HCT116 (cell line): ENCODE results near the gene B4GALNT4. TPM values are rescaled to one million over a fixed set of nuclear protein-coding genes. Genes with fewer than 3 reads are reported as not detected.
A peak's percentile ranks its signal among the peaks of the same experiment; 100 is the strongest.
"Not testable (repeated sequence)": the region's sequence is repeated elsewhere in the genome, so short reads cannot be mapped to it uniquely, and the experiment has no call there.

ENCODE experiments used
- ATAC-seq: fragments of 200-7000 bp; cut with Tn5 transposase; 2 replicates; pipeline ENCODE4 v1.9.1; 2020; ENCODE audit warnings: mild to moderate bottlenecking, moderate library complexity
- Bru-seq: library from RNA; stranded (reverse); fragments of 400-500 nt; gene quantifications from one replicate; lab custom pipeline; 2021; lab: Mats Ljungman, UMichigan
- BruChase-seq, 2 experiments: library from RNA; stranded (reverse); fragments of 400-500 nt; gene quantifications; one replicate each; lab custom pipeline; 2021; lab: Mats Ljungman, UMichigan
- BruUV-seq: library from RNA; stranded (reverse); fragments of 400-500 nt; replicated peaks from 2 replicates; lab custom pipeline; 2021; lab: Mats Ljungman, UMichigan
- CTCF ChIA-PET: fragments of 300-600 bp; sonication (Branson Sonifier 250); formaldehyde crosslinking; loops from one replicate; lab custom pipeline; 2021; ENCODE audit warnings: antibody characterized with exemption; lab: Charles Lee
- POLR2A ChIA-PET: fragments of 300-600, 350-600 bp; sonication (Branson Sonifier 250); formaldehyde crosslinking; loops from one replicate; lab custom pipeline; 2021; ENCODE audit warnings: antibody characterized with exemption; lab: Charles Lee
- RAD21 ChIA-PET, 2 experiments: fragments of 300-600 bp; sonication (Branson Sonifier 250); formaldehyde crosslinking; loops; one replicate each; lab custom pipeline; 2023; ENCODE audit warnings: low total read pairs in 2 of 2; ENCODE audit not compliant: uncharacterized antibody in 2 of 2, unreplicated experiment in 2 of 2, low non-redundant PET in 1 of 2; lab: Charles Lee
- DNase-seq: peaks from one replicate; pipeline ENCODE4 v3.0.0-alpha.2; 2010; ENCODE audit warnings: low read depth, low spot score
- H2AFZ ChIP-seq: fragments of 200-600 bp; shearing (Covaris generic), sonication (generic); 2 replicates; pipeline ENCODE4 v1.6.1; 2017; ENCODE audit warnings: low read depth, mixed run types, mixed read lengths, antibody characterized with exemption, low read length; ENCODE audit not compliant: poor library complexity, severe bottlenecking
- H3K27ac ChIP-seq: 2 replicates; pipeline ENCODE4 v1.5.1; 2012; ENCODE audit warnings: low read depth, low read length
- H3K27me3 ChIP-seq: fragments of 200-600 bp; sonication (generic); 2 replicates; pipeline ENCODE4 v1.6.1; 2016; ENCODE audit warnings: mixed run types, low read length, mixed read lengths; ENCODE audit not compliant: insufficient read depth
- H3K36me3 ChIP-seq, 2 experiments: fragments of 200-500 bp in 1 of 2; fragments of 200-600 bp in 1 of 2; sonication (Bioruptor generic) in 1 of 2; sonication (generic) in 1 of 2; 2 replicates each; pipeline versions ENCODE4 v1.5.1 to v1.6.1; 2014 to 2016; ENCODE audit warnings: low read length in 2 of 2, inconsistent platforms in 1 of 2, mixed read lengths in 1 of 2, mixed run types in 1 of 2; ENCODE audit not compliant: insufficient read depth in 2 of 2, control insufficient read depth in 1 of 2
- H3K4me1 ChIP-seq, 2 experiments: fragments of 200-600 bp in 1 of 2; sonication (generic) in 1 of 2; 2 replicates each; pipeline versions ENCODE4 v1.5.1 to v1.6.1; 2012 to 2017; ENCODE audit warnings: low read length in 2 of 2, inconsistent platforms in 1 of 2, mild to moderate bottlenecking in 1 of 2, mixed read lengths in 1 of 2, mixed run types in 1 of 2, moderate library complexity in 1 of 2; ENCODE audit not compliant: insufficient read depth in 2 of 2, control insufficient read depth in 1 of 2
- H3K4me2 ChIP-seq: fragments of 200-600 bp; sonication (generic); 2 replicates; pipeline ENCODE4 v1.6.1; 2017; ENCODE audit warnings: mixed run types, low read length, mixed read lengths
- H3K4me3 ChIP-seq, 2 experiments: fragments of 200-600 bp in 1 of 2; sonication (generic) in 1 of 2; replicated peaks in 1 of 2; 2 replicates each; pipeline ENCODE4 v1.5.1; 2011 to 2016; ENCODE audit warnings: low read length in 2 of 2, control low read depth in 1 of 2, low read depth in 1 of 2, mild to moderate bottlenecking in 1 of 2, mixed read lengths in 1 of 2, mixed run types in 1 of 2
- H3K79me2 ChIP-seq: fragments of 200-600 bp; sonication (generic); 2 replicates; pipeline ENCODE4 v1.6.1; 2017; ENCODE audit warnings: mild to moderate bottlenecking, mixed run types, low read length, moderate library complexity, mixed read lengths; ENCODE audit not compliant: insufficient read depth
- H3K9ac ChIP-seq: fragments of 200-600 bp; sonication (generic); 2 replicates; pipeline ENCODE4 v1.6.1; 2016; ENCODE audit warnings: low read length, mixed read lengths
- H3K9me2 ChIP-seq: fragments of 200-600 bp; sonication (generic), shearing (Covaris generic); 2 replicates; pipeline ENCODE4 v1.6.1; 2017; ENCODE audit warnings: mixed run types, mild to moderate bottlenecking, moderate library complexity; ENCODE audit not compliant: insufficient read depth
- H3K9me3 ChIP-seq, 2 experiments: fragments of 200-500 bp in 1 of 2; fragments of 200-600 bp in 1 of 2; sonication (Bioruptor generic) in 1 of 2; sonication (generic) in 1 of 2; 2 replicates each; pipeline ENCODE4 v1.6.1; 2014 to 2017; ENCODE audit warnings: low read length in 2 of 2, mixed read lengths in 2 of 2, inconsistent platforms in 1 of 2, low read depth in 1 of 2, mild to moderate bottlenecking in 1 of 2, mixed run types in 1 of 2, moderate library complexity in 1 of 2; ENCODE audit not compliant: control insufficient read depth in 1 of 2, insufficient read depth in 1 of 2
- H4K20me1 ChIP-seq: fragments of 200-600 bp; sonication (generic), shearing (Covaris generic); 2 replicates; pipeline ENCODE4 v1.6.1; 2017; ENCODE audit warnings: mixed run types, mild to moderate bottlenecking, moderate library complexity; ENCODE audit not compliant: insufficient read depth
- CBX3 ChIP-seq: IDR thresholded peaks from 2 replicates; pipeline ENCODE4 v1.6.1; 2012; ENCODE audit warnings: low read depth
- EGR1 ChIP-seq: IDR thresholded peaks from 2 replicates; pipeline ENCODE4 v1.6.1; 2012; ENCODE audit warnings: low read depth
- ELF1 ChIP-seq: IDR thresholded peaks from 2 replicates; pipeline ENCODE4 v1.6.1; 2012; ENCODE audit warnings: low read depth, borderline replicate concordance
- EZH2 ChIP-seq: fragments of 200-600 bp; sonication (generic); IDR thresholded peaks from 2 replicates; pipeline ENCODE4 v1.6.1; 2017; ENCODE audit warnings: antibody characterized with exemption, mixed run types
- EZH2phosphoT487 ChIP-seq: fragments of 200-600 bp; IDR thresholded peaks from 2 replicates; pipeline ENCODE4 v1.6.1; 2018; ENCODE audit warnings: antibody characterized with exemption, borderline replicate concordance
- MAX ChIP-seq: IDR thresholded peaks from 2 replicates; pipeline ENCODE4 v1.6.1; 2012
- POLR2A ChIP-seq: IDR thresholded peaks from 2 replicates; pipeline ENCODE4 v1.7.0; 2011; ENCODE audit warnings: borderline replicate concordance; ENCODE audit not compliant: insufficient read depth, insufficient read length; ENCODE audit errors: extremely low read depth
- REST ChIP-seq: IDR thresholded peaks from 2 replicates; pipeline ENCODE4 v1.6.1; 2012; ENCODE audit warnings: low read depth
- ZBTB33 ChIP-seq: IDR thresholded peaks from 2 replicates; pipeline ENCODE4 v1.6.1; 2011; ENCODE audit warnings: mild to moderate bottlenecking, low read length, moderate library complexity; ENCODE audit not compliant: insufficient replicate concordance; ENCODE audit errors: extremely low read depth
- intact Hi-C: fragments of 100-400 bp; cut with micrococcal nuclease; formaldehyde crosslinking; loops from 2 replicates; pipeline ENCODE4 v1.10.0; 2022
- long read RNA-seq: library from polyadenylated mRNA; unstranded; transcript quantifications from one replicate; pipeline ENCODE4 v2.0.0, GENCODE V29; 2021; ENCODE audit not compliant: unreplicated experiment
- polyA plus RNA-seq: library from polyadenylated mRNA; unstranded; fragments of >200 nt; gene quantifications from 2 replicates; pipeline ENCODE4 v1.2.1, GENCODE V29; 2012; ENCODE audit warnings: missing spikeins
- total RNA-seq: library from RNA; stranded (reverse); gene quantifications from one replicate; pipeline ENCODE4 v1.2.1, GENCODE V29; 2021; ENCODE audit not compliant: unreplicated experiment

B4GALNT4 gene
- total RNA-seq = 54.3 TPM
- polyA plus RNA-seq = 33.3 and 35.8 TPM in 2 replicates
- Bru-seq, nascent RNA = percentile 48 among the genes with signal in this experiment
- percentile 78 among the genes with signal in this experiment for BruChase-seq, experiment 1, labeled RNA remaining after a 6-hour chase
- percentile 69 among the genes with signal in this experiment for BruChase-seq, experiment 2, labeled RNA remaining after a 2-hour chase
- long read RNA-seq, partial matches to known transcripts = 66 of 78 reads
- long read RNA-seq, other reads (novel, unspliced or antisense) = 10 of 78 reads

GRCh38 chr11:369336-370018, at the start of gene B4GALNT4:
Gene B4GALNT4, plus strand, starts transcription at chr11:369499. Its CDS starts 305 bp downstream, at chr11:369804.
- DNase-seq = no peak
- H3K4me2 ChIP-seq = peak within 1 kb of the TSS; percentile 78
- no peaks in the 10 kb centered on the region for H3K9me2 ChIP-seq
- H3K27me3 ChIP-seq = no peaks in the 10 kb centered on the region
- H3K4me1 ChIP-seq = peaks cover 0 to 14% of the 10 kb centered on the region in 2 experiments; a peak in 2 of 4 replicates
- ChIA-PET POLR2A (no interaction called here), CTCF (no interaction called here), RAD21 (no interaction called here)
- H3K9me3 ChIP-seq = no peaks in the 10 kb centered on the region
- H3K9ac ChIP-seq = peak within 1 kb of the TSS; percentile 64
- no peaks in the 10 kb centered on the region for H4K20me1 ChIP-seq
- TF ChIP-seq POLR2A (no peak), REST (no peak), EGR1 (no peak), ZBTB33 (no peak), EZH2 (no peak), EZH2phosphoT487 (no peak), MAX (no peak), CBX3 (no peak), ELF1 (no peak)
- intact Hi-C loops = no loop called here
- peak; percentile 63 for ATAC-seq
- H3K36me3 ChIP-seq = peaks cover 0 to 11% of the 10 kb centered on the region in 2 experiments; a peak in 1 of 4 replicates
- peaks cover 16% of the 10 kb centered on the region; the same call in 1 of the 2 replicates for H3K79me2 ChIP-seq
- H2AFZ ChIP-seq = no peak within 1 kb of the TSS
- peak within 1 kb of the TSS; percentile 52 to 64 for H3K4me3 ChIP-seq
- BruUV-seq = no TSS peak
- peak within 1 kb of the TSS; percentile 56; the same call in 1 of the 2 replicates for H3K27ac ChIP-seq

- H3K9me2 ChIP-seq, RAD21 ChIA-PET, H2AFZ ChIP-seq, intact Hi-C loops, CTCF ChIA-PET, H3K4me1 ChIP-seq, H3K9me3 ChIP-seq, H3K27me3 ChIP-seq, H4K20me1 ChIP-seq, DNase-seq, H3K36me3 ChIP-seq, BruUV-seq: not testable (repeated sequence)
- peak overlapping the region; percentile 90 for H3K27ac ChIP-seq
- peak; percentile 25 for ATAC-seq
- peaks cover 12% of the 10 kb centered on the region for H3K79me2 ChIP-seq
- H3K9ac ChIP-seq = peak overlapping the region; percentile 83
- H3K4me3 ChIP-seq = peak overlapping the region; percentile 70 to 82
- peak overlapping the region; percentile 88 for H3K4me2 ChIP-seq
- POLR2A ChIA-PET = interaction anchor here (1.6 kb wide), 1 partner anchor 12 kb away, joined by 3 read pairs; the partner anchor contains the start of gene IFITM2
Measured at GRCh38 chr11:319888-320273, 49.4 kb upstream of the B4GALNT4 start.
